GM23338 (cell line): ENCODE measurements around the gene TBCB.

Experiments
- CTCF ChIP-seq, 2 experiments: fragments of 200-600 bp in 1 of 2; sonication (generic) in 1 of 2; conservative IDR thresholded peaks; 2 replicates each; pipeline versions ENCODE4 v1.5.1 to v1.6.1; 2016 to 2017; ENCODE audit warnings: antibody characterized with exemption in 2 of 2, low read depth in 2 of 2, mild to moderate bottlenecking in 2 of 2, moderate library complexity in 1 of 2
- EZH2 ChIP-seq: fragments of 200-600 bp; sonication (generic); IDR thresholded peaks from one replicate; pipeline ENCODE4 v1.8.0; 2017; ENCODE audit warnings: antibody characterized with exemption, mild to moderate bottlenecking, low read depth; ENCODE audit not compliant: unreplicated experiment
- EZH2phosphoT487 ChIP-seq: fragments of 200-600 bp; sonication (generic); IDR thresholded peaks from one replicate; pipeline ENCODE4 v1.8.1; 2018; ENCODE audit warnings: antibody characterized with exemption; ENCODE audit not compliant: unreplicated experiment
- JUNB ChIP-seq: IDR thresholded peaks from one replicate; pipeline ENCODE4 v1.6.1; 2016; ENCODE audit warnings: antibody characterized with exemption; ENCODE audit not compliant: unreplicated experiment
- POLR2AphosphoS5 ChIP-seq: IDR thresholded peaks from 2 replicates; pipeline ENCODE4 v1.6.1; 2016; ENCODE audit warnings: antibody characterized with exemption, low read depth
- REST ChIP-seq: IDR thresholded peaks from one replicate; pipeline ENCODE4 v1.6.1; 2018; ENCODE audit warnings: antibody characterized with exemption; ENCODE audit not compliant: unreplicated experiment
- ZNF331 ChIP-seq: fragments of 250-450 bp; sonication (Bioruptor Pico); IDR thresholded peaks from 2 replicates; pipeline ENCODE4 v1.5.0; 2020; ENCODE audit warnings: low read depth, mild to moderate bottlenecking, moderate library complexity

- no peak for TF ChIP-seq CTCF (conservative IDR thresholded peaks at IDR 0.05; ENCODE audit: low read depth in 2 of 2)
- TF ChIP-seq POLR2AphosphoS5: no peak
- no peak for TF ChIP-seq JUNB
- no peak for TF ChIP-seq REST
- no peak for TF ChIP-seq EZH2
- TF ChIP-seq ZNF331 (CRISPR knock-in tag): no peak
- TF ChIP-seq EZH2phosphoT487: no peak
These were observed 28.9 kb upstream of the TBCB start for GRCh38 chr19:36086326-36086725.
